ENCODE results near the gene RAPGEF3. TPM values are rescaled to one million over a fixed set of nuclear protein-coding genes. Genes with fewer than 3 reads are reported as not detected.

Gene RAPGEF3
- total and polyA plus RNA-seq, 2 donors from 2014 or later: 84.3 to 179 TPM

DNA sequence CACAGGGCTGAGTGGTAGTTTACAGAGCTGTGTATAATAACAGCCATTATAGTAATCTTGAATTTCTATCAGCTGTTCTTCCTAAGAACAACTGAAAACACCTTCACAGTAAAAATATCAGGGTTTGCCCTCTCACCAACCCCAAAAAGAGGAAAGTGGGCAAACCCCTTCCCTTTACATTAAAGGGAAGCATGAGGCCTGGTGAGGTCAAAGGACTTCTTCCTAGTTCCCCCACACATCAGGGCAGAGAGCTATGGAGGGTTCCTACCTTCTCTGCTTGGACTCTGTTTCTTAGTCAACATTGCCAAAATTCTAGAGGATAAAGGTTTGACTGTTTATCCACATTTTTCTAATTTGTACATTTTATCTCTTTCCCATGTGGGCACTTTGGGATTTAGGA lies 48.4 kb downstream of the RAPGEF3 start:
- H3K4me3 ChIP-seq (ENCODE audit: low read length in 3 of 3): no peak overlapping the region
- DNase-seq (no peak), FAIRE-seq (no peak)
- no peak overlapping the region for H3K9ac ChIP-seq (ENCODE audit: low read length in 3 of 3)
- TF ChIP-seq, protein P1, sequence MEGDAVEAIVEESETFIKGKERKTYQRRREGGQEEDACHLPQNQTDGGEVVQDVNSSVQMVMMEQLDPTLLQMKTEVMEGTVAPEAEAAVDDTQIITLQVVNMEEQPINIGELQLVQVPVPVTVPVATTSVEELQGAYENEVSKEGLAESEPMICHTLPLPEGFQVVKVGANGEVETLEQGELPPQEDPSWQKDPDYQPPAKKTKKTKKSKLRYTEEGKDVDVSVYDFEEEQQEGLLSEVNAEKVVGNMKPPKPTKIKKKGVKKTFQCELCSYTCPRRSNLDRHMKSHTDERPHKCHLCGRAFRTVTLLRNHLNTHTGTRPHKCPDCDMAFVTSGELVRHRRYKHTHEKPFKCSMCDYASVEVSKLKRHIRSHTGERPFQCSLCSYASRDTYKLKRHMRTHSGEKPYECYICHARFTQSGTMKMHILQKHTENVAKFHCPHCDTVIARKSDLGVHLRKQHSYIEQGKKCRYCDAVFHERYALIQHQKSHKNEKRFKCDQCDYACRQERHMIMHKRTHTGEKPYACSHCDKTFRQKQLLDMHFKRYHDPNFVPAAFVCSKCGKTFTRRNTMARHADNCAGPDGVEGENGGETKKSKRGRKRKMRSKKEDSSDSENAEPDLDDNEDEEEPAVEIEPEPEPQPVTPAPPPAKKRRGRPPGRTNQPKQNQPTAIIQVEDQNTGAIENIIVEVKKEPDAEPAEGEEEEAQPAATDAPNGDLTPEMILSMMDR (IDR thresholded peaks at IDR 0.05; ENCODE audit: borderline replicate concordance, extremely low read depth, insufficient read depth): no peak
- no peaks in the 10 kb centered on the region for H3K36me3 ChIP-seq (ENCODE audit: control insufficient read depth in 2 of 3, insufficient read depth in 3 of 3, low read length in 3 of 3)
- no peaks in the 10 kb centered on the region for H3K9me3 ChIP-seq (ENCODE audit: control insufficient read depth in 2 of 3, insufficient read depth in 1 of 3, low read length in 3 of 3)
- no peaks in the 10 kb centered on the region for H3K27me3 ChIP-seq (ENCODE audit: control insufficient read depth, insufficient read depth, low read length)
- H3K27ac ChIP-seq (ENCODE audit: low read depth in 2 of 2, low read length in 2 of 2): no peak overlapping the region
- intact Hi-C loops (cut with DNase I): loop anchor here (5.0 kb wide), 1 partner anchor 127 kb away; no protein-coding TSS in a partner anchor
- no peaks in the 10 kb centered on the region for H3K4me1 ChIP-seq (ENCODE audit: control insufficient read depth in 2 of 3, insufficient read depth in 2 of 3, low read depth in 1 of 3, low read length in 3 of 3)

GRCh38 chr12:47709671-47710070 lies 49.0 kb downstream of the RAPGEF3 start:
- no peak overlapping the region for H3K27ac ChIP-seq (ENCODE audit: low read depth in 2 of 2, low read length in 2 of 2)
- FAIRE-seq (no peak), DNase-seq (no peak)
- TF ChIP-seq, protein P1 (IDR thresholded peaks at IDR 0.05; ENCODE audit: borderline replicate concordance, extremely low read depth, insufficient read depth): no peak
- H3K36me3 ChIP-seq (ENCODE audit: control insufficient read depth in 2 of 3, insufficient read depth in 3 of 3, low read length in 3 of 3): no peaks in the 10 kb centered on the region
- H3K9ac ChIP-seq (ENCODE audit: low read length in 3 of 3): no peak overlapping the region
- no peaks in the 10 kb centered on the region for H3K9me3 ChIP-seq (ENCODE audit: control insufficient read depth in 2 of 3, insufficient read depth in 1 of 3, low read length in 3 of 3)
- H3K4me1 ChIP-seq (ENCODE audit: control insufficient read depth in 2 of 3, insufficient read depth in 2 of 3, low read depth in 1 of 3, low read length in 3 of 3): no peaks in the 10 kb centered on the region
- intact Hi-C loops (cut with DNase I): loop anchor here (5.0 kb wide), 1 partner anchor 128 kb away; no protein-coding TSS in a partner anchor
- no peaks in the 10 kb centered on the region for H3K27me3 ChIP-seq (ENCODE audit: control insufficient read depth, insufficient read depth, low read length)
- H3K4me3 ChIP-seq (ENCODE audit: low read length in 3 of 3): no peak overlapping the region

DNA sequence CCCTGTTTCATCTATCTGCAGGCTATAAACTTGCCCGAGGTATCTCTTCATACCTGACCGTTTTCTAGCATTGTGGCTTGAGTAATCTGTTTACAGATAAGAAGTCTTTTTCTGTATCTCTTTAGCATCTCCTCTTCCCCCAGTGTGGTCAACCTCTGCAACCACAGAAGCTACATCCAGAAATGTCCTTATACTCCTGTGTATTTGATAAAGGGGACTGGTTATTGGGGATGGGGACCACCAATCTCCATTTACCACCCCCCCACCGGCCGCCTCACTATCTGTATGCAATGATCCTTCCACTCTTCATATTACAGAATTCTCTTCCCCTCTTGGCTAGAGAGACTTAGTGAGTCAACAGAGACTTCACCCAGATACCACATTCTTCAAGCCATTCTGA lies 49.4 kb downstream of the RAPGEF3 start:
- no peaks in the 10 kb centered on the region for H3K4me1 ChIP-seq (ENCODE audit: control insufficient read depth in 2 of 3, insufficient read depth in 2 of 3, low read depth in 1 of 3, low read length in 3 of 3)
- DNase-seq (no peak), FAIRE-seq (no peak)
- H3K9me3 ChIP-seq (ENCODE audit: control insufficient read depth in 2 of 3, insufficient read depth in 1 of 3, low read length in 3 of 3): no peaks in the 10 kb centered on the region
- H3K9ac ChIP-seq (ENCODE audit: low read length in 3 of 3): no peak overlapping the region
- TF ChIP-seq, protein P1 (IDR thresholded peaks at IDR 0.05; ENCODE audit: borderline replicate concordance, extremely low read depth, insufficient read depth): no peak
- H3K36me3 ChIP-seq (ENCODE audit: control insufficient read depth in 2 of 3, insufficient read depth in 3 of 3, low read length in 3 of 3): no peaks in the 10 kb centered on the region
- H3K4me3 ChIP-seq (ENCODE audit: low read length in 3 of 3): no peak overlapping the region
- intact Hi-C loops (cut with DNase I): no loop called here
- H3K27me3 ChIP-seq (ENCODE audit: control insufficient read depth, insufficient read depth, low read length): no peaks in the 10 kb centered on the region
- no peak overlapping the region for H3K27ac ChIP-seq (ENCODE audit: low read depth in 2 of 2, low read length in 2 of 2)

Data from kidney (tissue), 14 donors.